Hepatocyte (in vitro differentiated cells): ENCODE data around the gene KDM4B. TPM values are rescaled to one million over a fixed set of nuclear protein-coding genes. Genes with fewer than 3 reads are reported as not detected.
A peak's percentile ranks its signal among the peaks of the same experiment; 100 is the strongest.

ENCODE experiments used
- DNase-seq: peaks from one replicate; pipeline ENCODE4 v3.0.0-alpha.2; 2016; ENCODE audit warnings: low spot score
- H2AFZ ChIP-seq: fragments of 200-600 bp; sonication (generic); 2 replicates; pipeline ENCODE4 v1.6.0; 2016; ENCODE audit warnings: antibody characterized with exemption, mild to moderate bottlenecking
- H3K27ac ChIP-seq: fragments of 200-600 bp; sonication (generic); 2 replicates; pipeline ENCODE4 v1.5.1; 2016; ENCODE audit warnings: mild to moderate bottlenecking
- H3K27me3 ChIP-seq: fragments of 200-600 bp; sonication (generic); 2 replicates; pipeline ENCODE4 v1.6.1; 2016
- H3K36me3 ChIP-seq: fragments of 200-600 bp; sonication (generic); replicated peaks from 2 replicates; pipeline ENCODE4 v1.5.1; 2016; ENCODE audit warnings: low read depth; ENCODE audit not compliant: insufficient read depth
- H3K4me1 ChIP-seq: fragments of 200-600 bp; sonication (generic); 2 replicates; pipeline ENCODE4 v1.5.1; 2016; ENCODE audit warnings: mild to moderate bottlenecking, moderate library complexity; ENCODE audit not compliant: insufficient read depth
- H3K4me2 ChIP-seq: fragments of 200-600 bp; sonication (generic); 2 replicates; pipeline ENCODE4 v1.6.0; 2016
- H3K4me3 ChIP-seq: fragments of 200-600 bp; sonication (generic); 2 replicates; pipeline ENCODE4 v1.5.1; 2016; ENCODE audit warnings: mild to moderate bottlenecking
- H3K79me2 ChIP-seq: fragments of 200-600 bp; sonication (generic); 2 replicates; pipeline ENCODE4 v1.6.0; 2017; ENCODE audit warnings: mild to moderate bottlenecking
- H3K9me2 ChIP-seq: fragments of 200-600 bp; sonication (generic); replicated peaks from 2 replicates; pipeline ENCODE4 v1.6.0; 2017; ENCODE audit warnings: mild to moderate bottlenecking; ENCODE audit not compliant: insufficient read depth
- H3K9me3 ChIP-seq: fragments of 200-600 bp; sonication (generic); 2 replicates; pipeline ENCODE4 v1.5.1; 2016; ENCODE audit warnings: low read depth, mild to moderate bottlenecking
- H4K20me1 ChIP-seq: fragments of 200-600 bp; sonication (generic); 2 replicates; pipeline ENCODE4 v1.6.0; 2016; ENCODE audit warnings: mild to moderate bottlenecking; ENCODE audit not compliant: insufficient read depth, poor library complexity, severe bottlenecking
- CTCF ChIP-seq: fragments of 200-600 bp; sonication (generic); IDR thresholded peaks from 2 replicates; pipeline ENCODE4 v1.5.1; 2016; ENCODE audit warnings: antibody characterized with exemption, mild to moderate bottlenecking; ENCODE audit not compliant: poor library complexity
- EZH2 ChIP-seq: fragments of 200-600 bp; sonication (generic); IDR thresholded peaks from 2 replicates; pipeline ENCODE4 v1.6.1; 2016; ENCODE audit warnings: antibody characterized with exemption, mild to moderate bottlenecking, borderline replicate concordance
- EZH2phosphoT487 ChIP-seq: fragments of 200-600 bp; sonication (generic); IDR thresholded peaks from one replicate; pipeline ENCODE4 v1.6.1; 2018; ENCODE audit warnings: antibody characterized with exemption, mild to moderate bottlenecking, low read depth, moderate library complexity; ENCODE audit not compliant: unreplicated experiment, severe bottlenecking
- WGBS: methylation state at CpG from one replicate; pipeline ENCODE4 v1.1.6; 2016; ENCODE audit warnings: low lambda C conversion rate; ENCODE audit errors: missing lambda C conversion rate; 5-methylcytosine and 5-hydroxymethylcytosine counted together
- polyA plus RNA-seq: library from polyadenylated mRNA; unstranded; fragments of >200 nt; fragmentation: Nextera tagmentation; extraction: Ambion mirVana; gene quantifications from 2 replicates; pipeline ENCODE4 v1.2.1, GENCODE V29; 2016
- total RNA-seq: library from RNA; depleted of rRNA; stranded (reverse); fragments of >200 nt; gene quantifications from 2 replicates; pipeline ENCODE4 v1.2.3, GENCODE V29; 2014

KDM4B gene
- total and polyA plus RNA-seq, 2 experiments from 2014 or later = 22.2 to 29.6 TPM

- Histone ChIP-seq H3K4me1 (peaks cover 20% of the 10 kb centered on the region), H3K4me2 (peak overlapping the region; percentile 74), H3K36me3 (no peaks in the 10 kb centered on the region), H3K27me3 (no peaks in the 10 kb centered on the region), H2AFZ (peak overlapping the region; percentile 54), H3K79me2 (peaks cover 35% of the 10 kb centered on the region), H3K4me3 (no peak overlapping the region), H3K9me2 (no peaks in the 10 kb centered on the region), H3K27ac (peak overlapping the region; percentile 53), H3K9me3 (no peaks in the 10 kb centered on the region), H4K20me1 (peaks cover 33% of the 10 kb centered on the region)
- no peak for DNase-seq
- 75% methylated on average over 16 of the region's 16 CpGs for WGBS
- TF ChIP-seq EZH2phosphoT487 = no peak
- TF ChIP-seq EZH2 = no peak
Observed at GRCh38 chr19:4967738-4968461, 1.0 kb upstream of the KDM4B start.

GRCh38 chr19:4969292-4969771 is 419 bp downstream of the KDM4B start:
- H3K27ac ChIP-seq = peak overlapping the region; percentile 69

GRCh38 chr19:4969772-4970531 is 1.0 kb downstream of the KDM4B start:
- peak overlapping the region; percentile 69 for H3K27ac ChIP-seq

More at GRCh38 chr19:4969292-4969771, 419 bp downstream of the KDM4B start:
- H3K9me3 ChIP-seq = no peaks in the 10 kb centered on the region
- H3K4me2 ChIP-seq = peak overlapping the region; percentile 100
- WGBS = 0% methylated on average over 4 of the region's 54 CpGs
- H3K4me1 ChIP-seq = peaks cover 23% of the 10 kb centered on the region
- H2AFZ ChIP-seq = no peak overlapping the region
- H4K20me1 ChIP-seq = peaks cover 39% of the 10 kb centered on the region
- H3K79me2 ChIP-seq = peaks cover 49% of the 10 kb centered on the region
- H3K9me2 ChIP-seq = no peaks in the 10 kb centered on the region
- no peaks in the 10 kb centered on the region for H3K27me3 ChIP-seq
- TF ChIP-seq EZH2phosphoT487 (no peak), CTCF (no peak), EZH2 (no peak)
- DNase-seq = no peak
- peak overlapping the region; percentile 84 for H3K4me3 ChIP-seq
- no peaks in the 10 kb centered on the region for H3K36me3 ChIP-seq

More at GRCh38 chr19:4969772-4970531, 1.0 kb downstream of the KDM4B start:
- TF ChIP-seq EZH2 (no peak), CTCF (no peak), EZH2phosphoT487 (no peak)
- H3K9me2 ChIP-seq = no peaks in the 10 kb centered on the region
- 2% methylated on average over 25 of the region's 25 CpGs for WGBS
- H3K4me1 ChIP-seq = peaks cover 23% of the 10 kb centered on the region
- H4K20me1 ChIP-seq = peaks cover 42% of the 10 kb centered on the region
- H3K9me3 ChIP-seq = no peaks in the 10 kb centered on the region
- DNase-seq = no peak
- H3K36me3 ChIP-seq = no peaks in the 10 kb centered on the region
- H3K79me2 ChIP-seq = peaks cover 55% of the 10 kb centered on the region
- H3K27me3 ChIP-seq = no peaks in the 10 kb centered on the region
- H2AFZ ChIP-seq = no peak overlapping the region
- H3K4me3 ChIP-seq = peak overlapping the region; percentile 84
- H3K4me2 ChIP-seq = peak overlapping the region; percentile 100
